Measurements from ENCODE around the gene AP1M1. TPM values are rescaled to one million over a fixed set of nuclear protein-coding genes. Genes with fewer than 3 reads are reported as not detected.

The AP1M1 gene
- total RNA-seq, 1 experiment from 2014 or later, result 27.7 TPM

GRCh38 chr19:16289594-16289993 lies 91.9 kb downstream of the AP1M1 start:
- POLR2A ChIA-PET, result no interaction called here
- CTCF ChIA-PET, result no interaction called here

GRCh38 chr19:16290692-16291091 lies 93.0 kb downstream of the AP1M1 start:
- no peaks in the 10 kb centered on the region for H3K27me3 Mint-ChIP-seq (ENCODE audit: low read depth)
- CTCF ChIA-PET, result no interaction called here
- no peak for DNase-seq (ENCODE audit: low spot score)

More at GRCh38 chr19:16289594-16289993, 91.9 kb downstream of the AP1M1 start:
- ATAC-seq (no peak), DNase-seq (ENCODE audit: low spot score) (no peak)
- Mint-ChIP-seq H3K4me1 (peaks cover 5% of the 10 kb centered on the region; the same call in 1 of the 2 replicates), H3K9me3 (peaks cover 3% of the 10 kb centered on the region; the same call in 1 of the 2 replicates), H3K4me3 (no peak overlapping the region), H3K36me3 (no peaks in the 10 kb centered on the region), H3K27ac (no peak overlapping the region), H3K27me3 (ENCODE audit: low read depth) (no peaks in the 10 kb centered on the region)
- TF ChIP-seq ZNF121 (CRISPR knock-in tag; IDR thresholded peaks at IDR 0.05), result no peak

More at GRCh38 chr19:16290692-16291091, 93.0 kb downstream of the AP1M1 start:
- Mint-ChIP-seq H3K27ac (no peak overlapping the region), H3K4me1 (peaks cover 5% of the 10 kb centered on the region; the same call in 1 of the 2 replicates), H3K4me3 (no peak overlapping the region), H3K36me3 (no peaks in the 10 kb centered on the region), H3K9me3 (peaks cover 3% of the 10 kb centered on the region; the same call in 1 of the 2 replicates)
- no peak for ATAC-seq
- TF ChIP-seq MXD4 (CRISPR knock-in tag; IDR thresholded peaks at IDR 0.05; ENCODE audit: borderline replicate concordance) (no peak), ZBTB43 (CRISPR knock-in tag; IDR thresholded peaks at IDR 0.05) (no peak), ATF3 (CRISPR knock-in tag; conservative IDR thresholded peaks at IDR 0.05) (no peak), ARID4B (CRISPR knock-in tag; IDR thresholded peaks at IDR 0.05; ENCODE audit: borderline replicate concordance) (no peak), ATF2 (CRISPR knock-in tag; IDR thresholded peaks at IDR 0.05; ENCODE audit: borderline replicate concordance, low read depth) (no peak), NR1H2 (CRISPR knock-in tag; IDR thresholded peaks at IDR 0.05) (no peak), NR3C1 (CRISPR knock-in tag; conservative IDR thresholded peaks at IDR 0.05; ENCODE audit: low read depth) (no peak), NR2C2 (CRISPR knock-in tag; IDR thresholded peaks at IDR 0.05) (no peak), FOXP4 (CRISPR knock-in tag; IDR thresholded peaks at IDR 0.05) (no peak), NFATC4 (CRISPR knock-in tag; IDR thresholded peaks at IDR 0.05) (no peak), RELA (CRISPR knock-in tag; IDR thresholded peaks at IDR 0.05; ENCODE audit: borderline replicate concordance) (no peak), ZBTB21 (CRISPR knock-in tag; IDR thresholded peaks at IDR 0.05; ENCODE audit: borderline replicate concordance) (no peak), SOX15 (CRISPR knock-in tag; IDR thresholded peaks at IDR 0.05) (no peak), ZMAT4 (CRISPR knock-in tag; IDR thresholded peaks at IDR 0.05) (no peak), GABPB1 (CRISPR knock-in tag; IDR thresholded peaks at IDR 0.05) (no peak), NFYB (CRISPR knock-in tag; conservative IDR thresholded peaks at IDR 0.05; ENCODE audit: low read depth) (no peak), ATF1 (CRISPR knock-in tag; IDR thresholded peaks at IDR 0.05) (no peak), JAZF1 (CRISPR knock-in tag; IDR thresholded peaks at IDR 0.05) (no peak), CTCF (IDR thresholded peaks at IDR 0.05) (no peak), ZSCAN18 (CRISPR knock-in tag; IDR thresholded peaks at IDR 0.05) (no peak)
- POLR2A ChIA-PET, result no interaction called here
